Esophagus muscularis mucosa (tissue), 3 donors: ENCODE results near the gene ATPAF1.

Source experiments
- POLR2AphosphoS5 ChIP-seq, 2 donors: sonication (generic); formaldehyde crosslinking; IDR thresholded peaks; one replicate each; pipeline ENCODE4 v1.6.1; 2017; ENCODE audit warnings: antibody characterized with exemption in 2 of 2
- TF ChIP-seq, protein P1 (sequence below), 3 experiments: fragments of 200-600 bp in 2 of 3; fragments of 450-650 bp in 1 of 3; sonication (generic) in 2 of 3; IDR thresholded peaks; one replicate each; pipeline ENCODE4 v1.5.1; 2017 to 2019; ENCODE audit warnings: antibody characterized with exemption in 3 of 3, mild to moderate bottlenecking in 2 of 3, moderate library complexity in 1 of 3

GRCh38 chr1:46599059-46599970 is 68.8 kb downstream of the ATPAF1 start:
- TF ChIP-seq, protein P1, sequence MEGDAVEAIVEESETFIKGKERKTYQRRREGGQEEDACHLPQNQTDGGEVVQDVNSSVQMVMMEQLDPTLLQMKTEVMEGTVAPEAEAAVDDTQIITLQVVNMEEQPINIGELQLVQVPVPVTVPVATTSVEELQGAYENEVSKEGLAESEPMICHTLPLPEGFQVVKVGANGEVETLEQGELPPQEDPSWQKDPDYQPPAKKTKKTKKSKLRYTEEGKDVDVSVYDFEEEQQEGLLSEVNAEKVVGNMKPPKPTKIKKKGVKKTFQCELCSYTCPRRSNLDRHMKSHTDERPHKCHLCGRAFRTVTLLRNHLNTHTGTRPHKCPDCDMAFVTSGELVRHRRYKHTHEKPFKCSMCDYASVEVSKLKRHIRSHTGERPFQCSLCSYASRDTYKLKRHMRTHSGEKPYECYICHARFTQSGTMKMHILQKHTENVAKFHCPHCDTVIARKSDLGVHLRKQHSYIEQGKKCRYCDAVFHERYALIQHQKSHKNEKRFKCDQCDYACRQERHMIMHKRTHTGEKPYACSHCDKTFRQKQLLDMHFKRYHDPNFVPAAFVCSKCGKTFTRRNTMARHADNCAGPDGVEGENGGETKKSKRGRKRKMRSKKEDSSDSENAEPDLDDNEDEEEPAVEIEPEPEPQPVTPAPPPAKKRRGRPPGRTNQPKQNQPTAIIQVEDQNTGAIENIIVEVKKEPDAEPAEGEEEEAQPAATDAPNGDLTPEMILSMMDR (IDR thresholded peaks at IDR 0.05): no peak
- TF ChIP-seq POLR2AphosphoS5 (IDR thresholded peaks at IDR 0.05): no peak
